WTC11 (cell line): ENCODE data around the gene UGT1A9. TPM values are rescaled to one million over a fixed set of nuclear protein-coding genes. Genes with fewer than 3 reads are reported as not detected.

Experiments
- ATAC-seq: fragments of 200-7000 bp; cut with Tn5 transposase; 2 replicates; pipeline ENCODE4 v1.10.0; 2021; ENCODE audit warnings: mild to moderate bottlenecking, moderate library complexity
- CTCF ChIA-PET: fragments of 300-600 bp; sonication (Branson Sonifier 250); formaldehyde crosslinking; loops from one replicate; lab custom pipeline; 2021; ENCODE audit warnings: antibody characterized with exemption; lab: Charles Lee
- POLR2A ChIA-PET: fragments of 350-600 bp; sonication (Branson Sonifier 250); formaldehyde crosslinking; loops from one replicate; lab custom pipeline; 2021; ENCODE audit warnings: antibody characterized with exemption; lab: Charles Lee
- DNase-seq: peaks from one replicate; pipeline ENCODE4 v3.0.0; 2021; ENCODE audit warnings: low spot score
- H3K27ac Mint-ChIP-seq: 2 replicates; pipeline ENCODE4 v1.8.0; 2021; ENCODE audit warnings: mixed read lengths
- H3K27me3 Mint-ChIP-seq: 2 replicates; pipeline ENCODE4 v1.8.0; 2021; ENCODE audit warnings: low read depth, mild to moderate bottlenecking, moderate library complexity, mixed read lengths
- H3K36me3 Mint-ChIP-seq: 2 replicates; pipeline ENCODE4 v1.8.0; 2021; ENCODE audit warnings: mixed read lengths
- H3K4me1 Mint-ChIP-seq: 2 replicates; pipeline ENCODE4 v1.8.0; 2022; ENCODE audit warnings: mixed read lengths
- H3K4me3 Mint-ChIP-seq: 2 replicates; pipeline ENCODE4 v1.8.0; 2021; ENCODE audit warnings: mild to moderate bottlenecking, moderate library complexity, mixed read lengths
- H3K9me3 Mint-ChIP-seq: 2 replicates; pipeline ENCODE4 v1.8.0; 2021; ENCODE audit warnings: mixed read lengths
- AFF4 ChIP-seq: sonication (generic); formaldehyde crosslinking; IDR thresholded peaks from 2 replicates; pipeline ENCODE4 v1.8.1; 2023; ENCODE audit warnings: mild to moderate bottlenecking, missing genetic modification reagents, borderline replicate concordance
- CTCF ChIP-seq: fragments of 200-600 bp; IDR thresholded peaks from 2 replicates; pipeline ENCODE4 v1.8.0; 2022; ENCODE audit warnings: antibody characterized with exemption
- E2F4 ChIP-seq: sonication (generic); formaldehyde crosslinking; IDR thresholded peaks from 2 replicates; pipeline ENCODE4 v1.8.1; 2022; ENCODE audit warnings: low read depth, mild to moderate bottlenecking, moderate library complexity, missing genetic modification reagents, borderline replicate concordance
- ELF4 ChIP-seq: sonication (generic); formaldehyde crosslinking; IDR thresholded peaks from 2 replicates; pipeline ENCODE4 v1.8.1; 2022; ENCODE audit warnings: low read depth, mild to moderate bottlenecking, moderate library complexity, missing genetic modification reagents
- EMX1 ChIP-seq: fragments of 250-450 bp; sonication (Bioruptor Pico); IDR thresholded peaks from 2 replicates; pipeline ENCODE4 v1.8.0; 2021; ENCODE audit warnings: mild to moderate bottlenecking
- GTF2I ChIP-seq: fragments of 250-450 bp; sonication (Bioruptor Pico); conservative IDR thresholded peaks from 2 replicates; pipeline ENCODE4 v1.4.0; 2021; ENCODE audit warnings: mild to moderate bottlenecking
- MLX ChIP-seq: sonication (generic); formaldehyde crosslinking; IDR thresholded peaks from 2 replicates; pipeline ENCODE4 v1.8.1; 2023; ENCODE audit warnings: mild to moderate bottlenecking, missing genetic modification reagents, moderate library complexity
- NFATC4 ChIP-seq: fragments of 250-450 bp; sonication (Bioruptor Pico); IDR thresholded peaks from 2 replicates; pipeline ENCODE4 v1.9.0; 2021; ENCODE audit warnings: mild to moderate bottlenecking
- NFYB ChIP-seq: sonication (generic); formaldehyde crosslinking; conservative IDR thresholded peaks from 2 replicates; pipeline ENCODE4 v1.8.0; 2022; ENCODE audit warnings: low read depth, missing genetic modification reagents
- SMAD3 ChIP-seq: sonication (generic); formaldehyde crosslinking; IDR thresholded peaks from 2 replicates; pipeline ENCODE4 v1.8.0; 2022; ENCODE audit warnings: missing genetic modification reagents, mild to moderate bottlenecking, borderline replicate concordance
- SOX15 ChIP-seq: fragments of 250-450 bp; sonication (Bioruptor Pico); IDR thresholded peaks from 2 replicates; pipeline ENCODE4 v1.9.0; 2021; ENCODE audit warnings: mild to moderate bottlenecking
- ZNF138 ChIP-seq: sonication (generic); formaldehyde crosslinking; conservative IDR thresholded peaks from 2 replicates; pipeline ENCODE4 v1.8.1; 2022; ENCODE audit warnings: mild to moderate bottlenecking, moderate library complexity, missing genetic modification reagents
- ZNF219 ChIP-seq: sonication (generic); formaldehyde crosslinking; IDR thresholded peaks from 2 replicates; pipeline ENCODE4 v1.8.0; 2023; ENCODE audit warnings: missing genetic modification reagents, mild to moderate bottlenecking, borderline replicate concordance
- total RNA-seq: library from RNA; stranded (reverse); gene quantifications from 3 replicates; pipeline ENCODE4 v1.2.3, GENCODE V29; 2021
- TF ChIP-seq, protein P1 (sequence below): fragments of 250-450 bp; sonication (Bioruptor Pico); IDR thresholded peaks from 2 replicates; pipeline ENCODE4 v2.1.2; 2022; ENCODE audit warnings: mild to moderate bottlenecking, moderate library complexity
- TF ChIP-seq, protein P2 (sequence below): sonication (generic); formaldehyde crosslinking; IDR thresholded peaks from 2 replicates; pipeline ENCODE4 v1.8.1; 2022; ENCODE audit warnings: missing genetic modification reagents, borderline replicate concordance
- TF ChIP-seq, protein P3 (sequence below): sonication (generic); formaldehyde crosslinking; IDR thresholded peaks from 2 replicates; pipeline ENCODE4 v1.8.1; 2023; ENCODE audit warnings: mild to moderate bottlenecking, missing genetic modification reagents

UGT1A9 gene
- total RNA-seq, 1 experiment from 2014 or later, result not detected

GRCh38 chr2:233792720-233793119, 121.0 kb downstream of the UGT1A9 start (continued):
- TF ChIP-seq CTCF, result no peak
- TF ChIP-seq ELF4 (CRISPR knock-in tag), result no peak
- TF ChIP-seq E2F4 (CRISPR knock-in tag), result no peak
- TF ChIP-seq, protein P1, sequence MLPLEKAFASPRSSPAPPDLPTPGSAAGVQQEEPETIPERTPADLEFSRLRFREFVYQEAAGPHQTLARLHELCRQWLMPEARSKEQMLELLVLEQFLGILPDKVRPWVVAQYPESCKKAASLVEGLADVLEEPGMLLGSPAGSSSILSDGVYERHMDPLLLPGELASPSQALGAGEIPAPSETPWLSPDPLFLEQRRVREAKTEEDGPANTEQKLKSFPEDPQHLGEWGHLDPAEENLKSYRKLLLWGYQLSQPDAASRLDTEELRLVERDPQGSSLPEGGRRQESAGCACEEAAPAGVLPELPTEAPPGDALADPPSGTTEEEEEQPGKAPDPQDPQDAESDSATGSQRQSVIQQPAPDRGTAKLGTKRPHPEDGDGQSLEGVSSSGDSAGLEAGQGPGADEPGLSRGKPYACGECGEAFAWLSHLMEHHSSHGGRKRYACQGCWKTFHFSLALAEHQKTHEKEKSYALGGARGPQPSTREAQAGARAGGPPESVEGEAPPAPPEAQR (CRISPR knock-in tag), result no peak

- no peaks in the 10 kb centered on the region for H3K4me1 Mint-ChIP-seq
- ChIA-PET POLR2A (no interaction called here), CTCF (no interaction called here)
- ATAC-seq, result no peak
- peaks cover 6% of the 10 kb centered on the region for H3K9me3 Mint-ChIP-seq
- DNase-seq, result no peak
- no peak for TF ChIP-seq NFATC4
- no peaks in the 10 kb centered on the region; the same call in 1 of the 2 replicates for H3K27me3 Mint-ChIP-seq
- H3K4me3 Mint-ChIP-seq, result no peak overlapping the region
- H3K27ac Mint-ChIP-seq, result no peak overlapping the region
- H3K36me3 Mint-ChIP-seq, result no peaks in the 10 kb centered on the region
Observed at GRCh38 chr2:233793465-233794127, 121.9 kb downstream of the UGT1A9 start.

DNA sequence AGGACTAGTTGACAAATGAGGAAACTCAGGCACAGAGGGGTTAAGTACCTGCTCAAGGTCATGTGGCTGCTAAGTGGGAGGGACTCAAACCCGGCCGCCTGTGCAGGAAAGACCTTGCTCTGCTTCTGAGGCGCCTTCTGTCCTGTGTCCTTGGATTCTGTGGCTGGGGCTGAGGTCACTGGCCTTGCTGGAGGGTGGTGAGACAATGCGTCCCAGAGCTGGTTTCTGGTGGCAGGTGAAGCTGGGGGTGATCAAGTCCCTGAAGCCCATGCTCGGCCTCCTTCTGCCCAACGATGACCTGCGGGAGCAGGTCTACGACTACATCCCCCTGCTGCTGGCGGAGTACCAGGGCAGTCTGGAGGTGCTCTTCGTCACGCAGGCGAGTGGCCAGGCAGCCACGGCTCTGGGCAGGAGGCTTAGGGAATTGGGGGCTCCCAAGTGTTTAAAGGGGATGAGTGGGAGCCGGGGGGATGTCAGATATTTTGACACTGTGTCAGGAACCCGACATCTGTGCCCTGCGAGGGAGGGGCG, 122.5 kb downstream of the UGT1A9 start:
- Mint-ChIP-seq H3K27me3 (no peaks in the 10 kb centered on the region; the same call in 1 of the 2 replicates), H3K36me3 (no peaks in the 10 kb centered on the region), H3K27ac (no peak overlapping the region), H3K9me3 (peaks cover 2% of the 10 kb centered on the region), H3K4me3 (no peak overlapping the region), H3K4me1 (no peaks in the 10 kb centered on the region)
- POLR2A ChIA-PET, result no interaction called here
- ATAC-seq, result no peak
- no peak for DNase-seq
- CTCF ChIA-PET, result no interaction called here
- TF ChIP-seq AFF4 (CRISPR knock-in tag) (no peak), ZNF138 (CRISPR knock-in tag) (no peak), MLX (no peak), SMAD3 (CRISPR knock-in tag) (no peak), SOX15 (no peak), NFYB (no peak), ZNF219 (no peak), EMX1 (CRISPR knock-in tag) (no peak), GTF2I (CRISPR knock-in tag) (no peak)
- TF ChIP-seq, protein P1 (CRISPR knock-in tag), result no peak
- TF ChIP-seq, protein P2, sequence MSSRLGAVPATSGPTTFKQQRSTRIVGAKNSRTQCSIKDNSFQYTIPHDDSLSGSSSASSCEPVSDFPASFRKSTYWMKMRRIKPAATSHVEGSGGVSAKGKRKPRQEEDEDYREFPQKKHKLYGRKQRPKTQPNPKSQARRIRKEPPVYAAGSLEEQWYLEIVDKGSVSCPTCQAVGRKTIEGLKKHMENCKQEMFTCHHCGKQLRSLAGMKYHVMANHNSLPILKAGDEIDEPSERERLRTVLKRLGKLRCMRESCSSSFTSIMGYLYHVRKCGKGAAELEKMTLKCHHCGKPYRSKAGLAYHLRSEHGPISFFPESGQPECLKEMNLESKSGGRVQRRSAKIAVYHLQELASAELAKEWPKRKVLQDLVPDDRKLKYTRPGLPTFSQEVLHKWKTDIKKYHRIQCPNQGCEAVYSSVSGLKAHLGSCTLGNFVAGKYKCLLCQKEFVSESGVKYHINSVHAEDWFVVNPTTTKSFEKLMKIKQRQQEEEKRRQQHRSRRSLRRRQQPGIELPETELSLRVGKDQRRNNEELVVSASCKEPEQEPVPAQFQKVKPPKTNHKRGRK, result no peak
- TF ChIP-seq, protein P3, sequence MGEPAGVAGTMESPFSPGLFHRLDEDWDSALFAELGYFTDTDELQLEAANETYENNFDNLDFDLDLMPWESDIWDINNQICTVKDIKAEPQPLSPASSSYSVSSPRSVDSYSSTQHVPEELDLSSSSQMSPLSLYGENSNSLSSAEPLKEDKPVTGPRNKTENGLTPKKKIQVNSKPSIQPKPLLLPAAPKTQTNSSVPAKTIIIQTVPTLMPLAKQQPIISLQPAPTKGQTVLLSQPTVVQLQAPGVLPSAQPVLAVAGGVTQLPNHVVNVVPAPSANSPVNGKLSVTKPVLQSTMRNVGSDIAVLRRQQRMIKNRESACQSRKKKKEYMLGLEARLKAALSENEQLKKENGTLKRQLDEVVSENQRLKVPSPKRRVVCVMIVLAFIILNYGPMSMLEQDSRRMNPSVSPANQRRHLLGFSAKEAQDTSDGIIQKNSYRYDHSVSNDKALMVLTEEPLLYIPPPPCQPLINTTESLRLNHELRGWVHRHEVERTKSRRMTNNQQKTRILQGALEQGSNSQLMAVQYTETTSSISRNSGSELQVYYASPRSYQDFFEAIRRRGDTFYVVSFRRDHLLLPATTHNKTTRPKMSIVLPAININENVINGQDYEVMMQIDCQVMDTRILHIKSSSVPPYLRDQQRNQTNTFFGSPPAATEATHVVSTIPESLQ (CRISPR knock-in tag), result no peak
